Measurements from ENCODE around the gene ZBTB12.
A peak's percentile ranks its signal among the peaks of the same experiment; 100 is the strongest.
"Not testable (repeated sequence)": the region's sequence is repeated elsewhere in the genome, so short reads cannot be mapped to it uniquely, and the experiment has no call there.

ZBTB12 gene

GRCh38 chr6:31869343-31869742, 32.5 kb downstream of the ZBTB12 start:
- H3K4me3 ChIP-seq (replicated peaks in 1 of 2; ENCODE audit: low read depth in 2 of 2, low read length in 2 of 2): no peak overlapping the region
- no peak for DNase-seq (ENCODE audit: low read depth in 2 of 2)
- TF ChIP-seq, protein P1, sequence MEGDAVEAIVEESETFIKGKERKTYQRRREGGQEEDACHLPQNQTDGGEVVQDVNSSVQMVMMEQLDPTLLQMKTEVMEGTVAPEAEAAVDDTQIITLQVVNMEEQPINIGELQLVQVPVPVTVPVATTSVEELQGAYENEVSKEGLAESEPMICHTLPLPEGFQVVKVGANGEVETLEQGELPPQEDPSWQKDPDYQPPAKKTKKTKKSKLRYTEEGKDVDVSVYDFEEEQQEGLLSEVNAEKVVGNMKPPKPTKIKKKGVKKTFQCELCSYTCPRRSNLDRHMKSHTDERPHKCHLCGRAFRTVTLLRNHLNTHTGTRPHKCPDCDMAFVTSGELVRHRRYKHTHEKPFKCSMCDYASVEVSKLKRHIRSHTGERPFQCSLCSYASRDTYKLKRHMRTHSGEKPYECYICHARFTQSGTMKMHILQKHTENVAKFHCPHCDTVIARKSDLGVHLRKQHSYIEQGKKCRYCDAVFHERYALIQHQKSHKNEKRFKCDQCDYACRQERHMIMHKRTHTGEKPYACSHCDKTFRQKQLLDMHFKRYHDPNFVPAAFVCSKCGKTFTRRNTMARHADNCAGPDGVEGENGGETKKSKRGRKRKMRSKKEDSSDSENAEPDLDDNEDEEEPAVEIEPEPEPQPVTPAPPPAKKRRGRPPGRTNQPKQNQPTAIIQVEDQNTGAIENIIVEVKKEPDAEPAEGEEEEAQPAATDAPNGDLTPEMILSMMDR (IDR thresholded peaks at IDR 0.05; ENCODE audit: low read depth, low read length): no peak

DNA sequence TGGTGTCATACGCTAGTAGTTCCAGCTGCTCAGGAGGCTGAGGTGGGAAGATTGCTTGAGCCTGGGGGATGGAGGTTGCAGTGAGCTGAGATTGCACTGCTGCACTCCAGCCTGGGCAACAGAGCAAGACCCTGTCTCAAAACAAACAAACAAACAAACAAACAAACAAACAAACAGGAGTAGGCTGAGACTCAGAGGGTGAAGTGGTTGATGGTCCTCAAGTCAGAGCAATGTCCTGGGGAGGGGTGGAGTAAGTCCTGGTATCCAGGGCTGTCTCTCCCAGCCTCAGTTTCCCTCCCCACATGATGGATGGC, 33.3 kb downstream of the ZBTB12 start:
- DNase-seq (ENCODE audit: low read depth in 2 of 2); H3K4me3 ChIP-seq (replicated peaks in 1 of 2; ENCODE audit: low read depth in 2 of 2, low read length in 2 of 2): not testable (repeated sequence)

GRCh38 chr6:31865205-31866118, 36.4 kb downstream of the ZBTB12 start:
- DNase-seq (ENCODE audit: low read depth in 2 of 2): no peak
- TF ChIP-seq, protein P1 (IDR thresholded peaks at IDR 0.05; ENCODE audit: low read depth, low read length): no peak
- H3K4me3 ChIP-seq (replicated peaks in 1 of 2; ENCODE audit: low read depth in 2 of 2, low read length in 2 of 2): no peak overlapping the region

DNA sequence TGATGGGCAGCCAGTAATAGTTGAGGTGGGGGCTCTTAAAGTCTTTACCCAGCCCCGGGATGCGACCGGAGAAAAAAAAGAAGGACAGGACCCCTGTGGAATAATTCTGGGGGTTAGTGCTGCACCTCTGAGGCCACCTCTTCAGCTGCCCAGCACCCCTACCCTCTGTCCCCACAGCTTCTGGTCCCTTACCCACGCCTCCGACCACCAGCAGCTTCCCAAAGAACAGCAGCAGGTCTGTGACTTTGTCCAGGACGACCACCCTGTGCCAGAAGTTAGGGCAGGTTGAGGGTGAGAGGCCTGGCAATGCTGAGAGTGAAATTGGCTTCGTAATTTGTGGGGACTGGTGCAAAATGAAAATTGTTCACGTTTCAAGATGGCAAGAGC, 37.1 kb downstream of the ZBTB12 start:
- DNase-seq (ENCODE audit: low read depth in 2 of 2): no peak
- H3K4me3 ChIP-seq (replicated peaks in 1 of 2; ENCODE audit: low read depth in 2 of 2, low read length in 2 of 2): no peak overlapping the region
- TF ChIP-seq, protein P1 (IDR thresholded peaks at IDR 0.05; ENCODE audit: low read depth, low read length): no peak

GRCh38 chr6:31864123-31864562, 37.7 kb downstream of the ZBTB12 start:
- DNase-seq (ENCODE audit: low read depth in 2 of 2): not testable (repeated sequence)
- H3K4me3 ChIP-seq (replicated peaks in 1 of 2; ENCODE audit: low read depth in 2 of 2, low read length in 2 of 2): peak overlapping the region; percentile 62 to 73

DNA sequence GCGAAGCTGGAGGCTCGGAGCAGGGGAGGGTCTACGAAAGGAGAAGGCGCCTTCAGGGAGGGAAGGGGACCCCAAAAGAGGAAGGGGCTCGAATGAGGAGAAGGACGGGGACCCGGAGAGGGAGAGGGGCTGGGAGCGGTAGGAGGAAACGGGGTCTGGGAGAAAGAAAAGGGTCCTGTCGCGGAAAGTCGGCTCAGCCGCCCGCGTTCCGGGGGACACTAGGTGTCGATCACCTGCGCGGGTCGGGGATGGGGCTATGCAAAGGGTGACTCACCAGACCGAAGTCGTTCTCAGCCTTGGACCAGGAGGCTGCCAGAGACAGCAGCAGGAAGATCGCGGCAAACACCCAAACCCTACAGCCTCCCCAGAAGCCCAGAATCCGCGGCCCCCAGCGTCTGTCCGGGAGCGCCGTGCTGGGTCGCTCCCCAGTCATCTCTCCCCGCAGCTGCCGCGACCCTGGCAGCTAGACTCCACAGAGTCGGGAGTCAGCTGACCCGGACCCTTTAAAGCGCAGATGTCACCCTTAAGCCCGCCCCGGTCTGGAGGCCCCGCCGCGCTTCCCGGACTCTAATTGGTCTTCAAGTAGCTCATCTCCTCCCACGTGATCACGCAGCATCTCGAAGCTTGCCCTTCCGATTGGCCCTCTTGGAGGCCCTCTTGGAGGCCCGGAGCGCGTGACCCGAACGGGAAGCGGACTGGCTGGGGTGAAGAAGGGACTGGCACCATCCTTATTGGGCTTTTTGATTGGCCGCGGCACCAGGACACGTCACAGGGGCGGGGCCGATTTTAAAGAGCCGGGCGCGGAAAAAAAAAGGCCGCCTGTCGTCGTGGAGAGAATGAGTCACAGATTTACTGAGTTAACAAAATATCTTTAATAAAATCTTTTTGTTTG, 39.3 kb downstream of the ZBTB12 start, which contains the start of gene NEU1:
NEU1 (minus strand) TSS at position 478 of the 892 bp plus-strand sequence; CDS start at position 433, 45 bp downstream.
- peak; percentile 100 for DNase-seq (ENCODE audit: low read depth in 2 of 2)
- TF ChIP-seq, protein P1 (IDR thresholded peaks at IDR 0.05; ENCODE audit: low read depth, low read length): no peak

DNA sequence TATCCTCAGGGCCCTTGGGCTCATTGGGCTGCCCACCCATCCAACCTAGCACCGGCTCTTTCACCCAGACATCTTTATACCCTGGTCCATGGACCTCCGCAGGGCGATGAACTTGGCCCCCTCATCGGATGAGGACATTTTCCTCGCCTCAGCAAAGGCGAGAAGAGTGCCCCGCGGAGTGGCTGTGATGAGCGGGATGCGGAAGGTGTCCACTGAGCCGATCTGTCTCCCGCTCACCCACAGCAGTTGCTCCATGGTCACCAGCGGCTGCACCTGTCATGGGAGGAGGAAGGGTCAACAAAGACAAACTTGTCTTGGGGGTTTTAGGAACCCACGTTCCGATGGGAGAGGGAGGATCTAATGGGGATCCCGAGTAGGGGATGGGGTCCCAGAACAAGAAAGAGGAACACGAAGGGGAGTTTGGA, 40.0 kb downstream of the ZBTB12 start:
- TF ChIP-seq, protein P1 (IDR thresholded peaks at IDR 0.05; ENCODE audit: low read depth, low read length): no peak
- DNase-seq (ENCODE audit: low read depth in 2 of 2): no peak
- H3K4me3 ChIP-seq (replicated peaks in 1 of 2; ENCODE audit: low read depth in 2 of 2, low read length in 2 of 2): peak overlapping the region; percentile 90 to 98

More for the DNA sequence above, 39.3 kb downstream of the ZBTB12 start, which contains the start of gene NEU1:
- H3K4me3 ChIP-seq (replicated peaks in 1 of 2; ENCODE audit: low read depth in 2 of 2, low read length in 2 of 2): peak within 1 kb of the TSS; percentile 90 to 98
